Heart right ventricle (tissue), 16 donors: ENCODE measurements around the gene EFTUD2. TPM values are rescaled to one million over a fixed set of nuclear protein-coding genes. Genes with fewer than 3 reads are reported as not detected.

Source experiments
- ATAC-seq, 8 donors: fragments of 200-7000 bp; cut with Tn5 transposase; one replicate each; pipeline ENCODE4 v1.9.1; 2020; ENCODE audit warnings: mild to moderate bottlenecking in 8 of 8, moderate library complexity in 8 of 8, moderate number of reproducible peaks in 1 of 8
- DNase-seq, 2 donors: peaks; one replicate each; pipeline ENCODE4 v3.0.0-alpha.2; 2020
- H3K27ac ChIP-seq, 10 donors: fragments of 200-600 bp; sonication (generic) in 2 of 10; one replicate each; pipeline versions ENCODE4 v1.5.0 to v1.8.0; 2020 to 2022; ENCODE audit warnings: mild to moderate bottlenecking in 3 of 10
- H3K27me3 ChIP-seq, 7 donors: fragments of 200-600 bp; one replicate each; pipeline ENCODE4 v1.8.0; 2021 to 2022; ENCODE audit warnings: mild to moderate bottlenecking in 2 of 7
- H3K36me3 ChIP-seq, 9 donors: fragments of 200-600 bp; sonication (generic) in 1 of 9; one replicate each; pipeline versions ENCODE4 v1.5.0 to v1.8.0; 2020 to 2022; ENCODE audit warnings: mild to moderate bottlenecking in 2 of 9
- H3K4me1 ChIP-seq, 9 donors: fragments of 200-600 bp; sonication (generic) in 1 of 9; one replicate each; pipeline versions ENCODE4 v1.5.0 to v1.8.0; 2020 to 2022; ENCODE audit warnings: mild to moderate bottlenecking in 4 of 9
- H3K4me3 ChIP-seq, 10 donors: fragments of 200-600 bp; sonication (generic) in 2 of 10; one replicate each; pipeline versions ENCODE4 v1.5.0 to v1.8.0; 2020 to 2022; ENCODE audit warnings: mild to moderate bottlenecking in 7 of 10, moderate library complexity in 2 of 10
- H3K9me3 ChIP-seq, 11 donors: fragments of 200-600 bp in 10 of 11; sonication (generic) in 2 of 11; one replicate each; pipeline versions ENCODE4 v1.5.0 to v1.8.0; 2013 to 2022; ENCODE audit warnings: mild to moderate bottlenecking in 2 of 11, control low read depth in 1 of 11, moderate library complexity in 1 of 11
- CTCF ChIP-seq, 9 donors: fragments of 200-600 bp; sonication (generic) in 2 of 9; IDR thresholded peaks; one replicate each; pipeline versions ENCODE4 v1.5.0 to v1.8.0; 2021 to 2022; ENCODE audit warnings: antibody characterized with exemption in 9 of 9, mild to moderate bottlenecking in 5 of 9, moderate library complexity in 1 of 9
- WGBS, 2 donors: extraction: QIAGEN DNeasy Blood & Tissue Kit; methylation state at CpG; one replicate each; pipeline ENCODE4 v1.1.7; 2013; ENCODE audit warnings: inconsistent platforms in 1 of 2; 5-methylcytosine and 5-hydroxymethylcytosine counted together
- intact Hi-C, 10 donors: fragments of 100-400 bp; cut with DNase I; formaldehyde crosslinking; loops; one replicate each; pipeline versions ENCODE4 v1.11.1 to v1.14.2; 2022
- polyA plus RNA-seq, 2 donors: library from polyadenylated mRNA; stranded (reverse); fragments of 200-250 nt; gene quantifications; one replicate each; pipeline ENCODE4 v1.2.3, GENCODE V29; 2013
- total RNA-seq, 10 donors: library from RNA; stranded (reverse); fragmentation: NEBNext Ultra II Directional in 3 of 10; extraction: Animal tissue kit (Norgen Biotek cat#: 25700) in 3 of 10; gene quantifications; one replicate each; pipeline versions ENCODE4 v1.2.1 to v1.2.4, GENCODE V29; 2021 to 2023
- donor health status: Arrhythmogenic right ventricular cardiomyopathy.
- donor health status: ischemic (EF 13 %, LVEDD 7.1; RV severe dilation, severe dysfunction).
- donor health status: healthy with polysubstance abuse.
- donor health status: DM: no; HTN: yes; CAD: no.
- donor health status: DM: no; HTN: no; CAD: no.
- donor health status: ischemic (EF 25% LVEDD 6.9; RV normal size, moderate dysfunction).
- donor health status: ischemic (EF 25% LVEDD 5.7; RV mildly dilated, moderate dysfunction).
- donor health status: healthy.
- donor health status: DM: yes; HTN: yes; CAD: no.
- donor health status: Ischemic cardiomyopathy.
- donor health status: ischemic (EF 35%, LVEDD 5.7; RV mildly dilated, moderate dysfunction).
- donor health status: nonischemic (EF 11% LVEDD 7.7; RV severe dilation, severe dysfunction).
- donor health status: DM: yes; HTN: yes; CAD: no.
- donor health status: PGD.
- donor health status: ischemic (EF 29% LVEDD 5.4; RV normal size, mild dysfunction).
- donor health status: nonischemic (EF 23%, LVEDD 6.1; RV moderate dilation, normal function).

The EFTUD2 gene
- total and polyA plus RNA-seq, 12 donors = 21.6 to 78.2 (median 61.5) TPM

- intact Hi-C loops = no loop called here
These were observed 23.5 kb downstream of the EFTUD2 start for GRCh38 chr17:44875761-44876160.

GRCh38 chr17:44872131-44872768, 27.0 kb downstream of the EFTUD2 start:
- Histone ChIP-seq H3K4me3 (no peak overlapping the region), H3K36me3 (peaks cover 0 to 100% (median 46%) of the 10 kb centered on the region in 9 donors), H3K27me3 (no peaks in the 10 kb centered on the region), H3K27ac (peak overlapping the region in 6 of 10 donors; percentile 5 to 48 (median 34)), H3K9me3 (no peaks in the 10 kb centered on the region), H3K4me1 (peaks cover 0 to 27% (median 9%) of the 10 kb centered on the region in 9 donors)
- TF ChIP-seq CTCF (IDR thresholded peaks at IDR 0.05) = no peak
- whole genome bisulfite sequencing, 2 donors = 53 to 72% methylated on average over 9 of the region's 9 CpGs
- DNase-seq (peak; percentile 44 to 50), ATAC-seq (peak; percentile 33 to 95 (median 81))
- intact Hi-C loops = no loop called here

More at GRCh38 chr17:44875761-44876160, 23.5 kb downstream of the EFTUD2 start:
- Histone ChIP-seq H3K9me3 (no peaks in the 10 kb centered on the region), H3K27ac (no peak overlapping the region), H3K27me3 (no peaks in the 10 kb centered on the region), H3K36me3 (peaks cover 0 to 100% (median 64%) of the 10 kb centered on the region in 9 donors), H3K4me1 (peaks cover 0 to 19% (median 7%) of the 10 kb centered on the region in 9 donors), H3K4me3 (no peak overlapping the region)
- no peak for TF ChIP-seq CTCF (IDR thresholded peaks at IDR 0.05)
- no peak for ATAC-seq
- DNase-seq = no peak
- 88 to 92% methylated on average over 6 of the region's 6 CpGs for WGBS, 2 donors

- Histone ChIP-seq H3K4me3 (no peak overlapping the region), H3K27me3 (no peaks in the 10 kb centered on the region), H3K27ac (peak overlapping the region in 2 of 10 donors; percentile 0 to 43), H3K9me3 (no peaks in the 10 kb centered on the region), H3K36me3 (peaks cover 0 to 100% (median 42%) of the 10 kb centered on the region in 9 donors), H3K4me1 (peaks cover 0 to 27% (median 9%) of the 10 kb centered on the region in 9 donors)
- no peak for TF ChIP-seq CTCF (IDR thresholded peaks at IDR 0.05)
- intact Hi-C loops = no loop called here
- DNase-seq = no peak
- ATAC-seq = no peak
- WGBS, 2 donors = 94 to 97% methylated on average over 12 of the region's 12 CpGs
These were observed 27.7 kb downstream of the EFTUD2 start for GRCh38 chr17:44871556-44871955.

GRCh38 chr17:44867841-44868240, 31.4 kb downstream of the EFTUD2 start:
- peak overlapping the region in 3 of 10 donors; percentile 17 to 39 (median 27) for H3K27ac ChIP-seq
- intact Hi-C loops = no loop called here
- no peak overlapping the region for H3K4me3 ChIP-seq
- H3K9me3 ChIP-seq = no peaks in the 10 kb centered on the region
- no peak for ATAC-seq
- WGBS, 2 donors = 70 to 72% methylated on average over 3 of the region's 3 CpGs
- peaks cover 0 to 32% (median 7%) of the 10 kb centered on the region in 9 donors for H3K4me1 ChIP-seq
- no peaks in the 10 kb centered on the region for H3K27me3 ChIP-seq
- TF ChIP-seq CTCF (IDR thresholded peaks at IDR 0.05) = no peak
- H3K36me3 ChIP-seq = peaks cover 0 to 98% (median 45%) of the 10 kb centered on the region in 9 donors
- no peak for DNase-seq
